PC-9 (cell line): ENCODE results near the gene BTN3A1.

Experiments
- CTCF ChIP-seq: fragments of 200-600 bp; sonication (generic); conservative IDR thresholded peaks from 2 replicates; pipeline ENCODE4 v1.6.1; 2017; ENCODE audit warnings: mixed run types, antibody characterized with exemption, mild to moderate bottlenecking, moderate library complexity
- EZH2 ChIP-seq: fragments of 200-600 bp; sonication (generic); IDR thresholded peaks from 2 replicates; pipeline ENCODE4 v1.8.0; 2017; ENCODE audit warnings: antibody characterized with exemption, low read depth

GRCh38 chr6:26427451-26427809 lies 25.4 kb downstream of the BTN3A1 start:
- TF ChIP-seq CTCF (no peak), EZH2 (no peak)
